Liver (tissue), 9 donors: ENCODE data around the gene HNRNPC. TPM values are rescaled to one million over a fixed set of nuclear protein-coding genes. Genes with fewer than 3 reads are reported as not detected.

Experiments
- DNase-seq: peaks from one replicate; pipeline ENCODE4 v3.0.0-alpha.2; 2017; ENCODE audit warnings: low spot score
- H3K27ac ChIP-seq, 2 donors: one replicate each; pipeline ENCODE4 v1.7.0; 2013; ENCODE audit warnings: inconsistent platforms in 2 of 2, low read length in 2 of 2, control low read depth in 1 of 2, low read depth in 1 of 2, mild to moderate bottlenecking in 1 of 2
- H3K27me3 ChIP-seq, 4 donors: one replicate each; pipeline versions ENCODE4 v1.6.1 to v1.7.0; 2013; ENCODE audit warnings: low read length in 3 of 4, inconsistent platforms in 1 of 4, mild to moderate bottlenecking in 1 of 4, moderate library complexity in 1 of 4; ENCODE audit not compliant: control insufficient read depth in 4 of 4, insufficient read depth in 4 of 4
- H3K36me3 ChIP-seq, 4 donors: one replicate each; pipeline versions ENCODE4 v1.6.1 to v1.7.0; 2013; ENCODE audit warnings: low read length in 3 of 4, mild to moderate bottlenecking in 3 of 4, low read depth in 1 of 4, moderate library complexity in 1 of 4; ENCODE audit not compliant: control insufficient read depth in 4 of 4, insufficient read depth in 3 of 4
- H3K4me1 ChIP-seq, 4 donors: one replicate each; pipeline versions ENCODE4 v1.6.1 to v1.7.0; 2013; ENCODE audit warnings: low read length in 3 of 4, mild to moderate bottlenecking in 3 of 4, moderate library complexity in 1 of 4; ENCODE audit not compliant: control insufficient read depth in 4 of 4, insufficient read depth in 4 of 4
- H3K4me3 ChIP-seq, 3 donors: one replicate each; pipeline versions ENCODE4 v1.6.1 to v1.7.0; 2013; ENCODE audit warnings: low read length in 3 of 3, control low read depth in 1 of 3, low read depth in 1 of 3, mild to moderate bottlenecking in 1 of 3
- H3K9ac ChIP-seq, 2 donors: one replicate each; pipeline ENCODE4 v1.7.0; 2013; ENCODE audit warnings: low read length in 2 of 2, mild to moderate bottlenecking in 2 of 2, moderate library complexity in 2 of 2, control low read depth in 1 of 2, low read depth in 1 of 2
- H3K9me3 ChIP-seq, 4 donors: one replicate each; pipeline versions ENCODE4 v1.6.1 to v1.7.0; 2013; ENCODE audit warnings: low read length in 3 of 4; ENCODE audit not compliant: control insufficient read depth in 4 of 4
- EGR1 ChIP-seq, 2 donors: IDR thresholded peaks; 2 replicates each; pipeline ENCODE4 v1.6.1; 2016 to 2018; ENCODE audit warnings: antibody characterized with exemption in 2 of 2, low read depth in 2 of 2
- FOXA1 ChIP-seq: IDR thresholded peaks from 2 replicates; pipeline ENCODE4 v1.6.1; 2016; ENCODE audit warnings: antibody characterized with exemption
- FOXA2 ChIP-seq: IDR thresholded peaks from 2 replicates; pipeline ENCODE4 v1.6.1; 2016; ENCODE audit warnings: antibody characterized with exemption
- GABPA ChIP-seq, 2 donors: IDR thresholded peaks in 1 of 2; conservative IDR thresholded peaks in 1 of 2; 2 replicates each; pipeline ENCODE4 v1.6.1; 2016; ENCODE audit warnings: antibody characterized with exemption in 2 of 2, mild to moderate bottlenecking in 1 of 2, moderate library complexity in 1 of 2
- HNF4A ChIP-seq, 2 donors: conservative IDR thresholded peaks; 2 replicates each; pipeline ENCODE4 v1.6.1; 2016; ENCODE audit warnings: antibody characterized with exemption in 2 of 2, mild to moderate bottlenecking in 2 of 2
- HNF4G ChIP-seq: IDR thresholded peaks from 2 replicates; pipeline ENCODE4 v1.6.1; 2016; ENCODE audit warnings: antibody characterized with exemption
- JUND ChIP-seq, 2 donors: IDR thresholded peaks; 2 replicates each; pipeline ENCODE4 v1.6.1; 2016; ENCODE audit warnings: antibody characterized with exemption in 2 of 2
- MAX ChIP-seq: IDR thresholded peaks from 2 replicates; pipeline ENCODE4 v1.6.1; 2016; ENCODE audit warnings: antibody characterized with exemption
- NR2F2 ChIP-seq: IDR thresholded peaks from 2 replicates; pipeline ENCODE4 v1.6.1; 2016; ENCODE audit warnings: antibody characterized with exemption
- RAD21 ChIP-seq, 2 donors: IDR thresholded peaks; 2 replicates each; pipeline ENCODE4 v1.6.1; 2016; ENCODE audit warnings: antibody characterized with exemption in 2 of 2, mild to moderate bottlenecking in 2 of 2
- REST ChIP-seq: IDR thresholded peaks from 2 replicates; pipeline ENCODE4 v1.6.1; 2016; ENCODE audit warnings: antibody characterized with exemption, mild to moderate bottlenecking
- RXRA ChIP-seq, 2 donors: IDR thresholded peaks; 2 replicates each; pipeline ENCODE4 v1.6.1; 2017 to 2018; ENCODE audit warnings: antibody characterized with exemption in 2 of 2, mild to moderate bottlenecking in 1 of 2
- SP1 ChIP-seq: IDR thresholded peaks from 2 replicates; pipeline ENCODE4 v1.6.1; 2018; ENCODE audit warnings: antibody characterized with exemption, mild to moderate bottlenecking
- TAF1 ChIP-seq: conservative IDR thresholded peaks from 2 replicates; pipeline ENCODE4 v1.6.1; 2016; ENCODE audit warnings: antibody characterized with exemption, mild to moderate bottlenecking
- YY1 ChIP-seq: IDR thresholded peaks from 2 replicates; pipeline ENCODE4 v1.6.1; 2016; ENCODE audit warnings: antibody characterized with exemption, mild to moderate bottlenecking
- ZBTB33 ChIP-seq: IDR thresholded peaks from 2 replicates; pipeline ENCODE4 v1.6.1; 2016; ENCODE audit warnings: antibody characterized with exemption
- WGBS: extraction: QIAGEN DNeasy Blood & Tissue Kit; methylation state at CpG from one replicate; pipeline ENCODE4 v1.1.7; 2013; 5-methylcytosine and 5-hydroxymethylcytosine counted together
- polyA plus RNA-seq, 2 donors: library from polyadenylated mRNA; stranded (reverse) in 1 of 2; unstranded in 1 of 2; fragments of 200-250 nt in 1 of 2; fragments of >200 nt in 1 of 2; fragmentation: Nextera tagmentation in 1 of 2; extraction: Ambion mirVana in 1 of 2; gene quantifications; one replicate each; pipeline versions ENCODE4 v1.2.1 to v1.2.3, GENCODE V29; 2013 to 2015
- total RNA-seq, 2 donors: library from RNA; depleted of rRNA; stranded (reverse); fragments of >200 nt; gene quantifications; one replicate each; pipeline ENCODE4 v1.2.3, GENCODE V29; 2014
- TF ChIP-seq, protein P1 (sequence below): IDR thresholded peaks from 2 replicates; pipeline ENCODE4 v1.6.1; 2016; ENCODE audit warnings: antibody characterized with exemption
- TF ChIP-seq, protein P2 (sequence below): fragments of 150-350 bp; IDR thresholded peaks from 2 replicates; pipeline ENCODE4 v1.5.1; 2017; ENCODE audit warnings: improper control_type of control experiment, low read depth, low read length; ENCODE audit not compliant: missing input control
- donor health status: healthy.
- donor health status: healthy.
- donor health status: healthy.
- donor health status: healthy.
- donor health status: healthy.

The HNRNPC gene
- total and polyA plus RNA-seq, 4 donors: 119 to 384 (median 270) TPM

DNA sequence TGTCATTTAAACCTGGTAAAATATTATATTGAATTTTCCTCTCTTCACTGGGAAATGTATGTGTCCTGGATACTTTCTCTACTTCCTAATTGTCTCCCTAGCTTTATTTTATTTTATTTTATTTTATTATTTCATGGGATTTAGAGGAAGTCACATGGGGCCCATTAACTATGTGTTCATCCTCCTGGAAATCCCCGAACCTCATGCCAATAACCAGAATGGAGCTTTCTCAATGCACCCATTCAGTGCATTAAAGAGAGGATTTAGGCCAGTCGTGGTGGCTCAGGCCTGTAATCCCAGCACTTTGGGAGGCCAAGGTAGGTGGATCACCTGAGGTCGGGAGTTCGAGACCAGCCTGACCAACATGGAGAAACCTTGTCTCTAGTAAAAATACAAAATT lies 9.4 kb upstream of the HNRNPC start:
- Histone ChIP-seq H3K36me3 (no peaks in the 10 kb centered on the region), H3K4me3 (no peak overlapping the region), H3K4me1 (no peaks in the 10 kb centered on the region), H3K9ac (no peak overlapping the region), H3K27me3 (no peaks in the 10 kb centered on the region), H3K9me3 (no peaks in the 10 kb centered on the region), H3K27ac (no peak overlapping the region)
- no peak for DNase-seq
- WGBS: 86% methylated on average over 4 of the region's 4 CpGs
- no peak for TF ChIP-seq REST
- no peak for TF ChIP-seq GABPA (IDR thresholded peaks at IDR 0.05 in 1 of 2, conservative IDR thresholded peaks at IDR 0.05 in 1 of 2)
- TF ChIP-seq MAX: no peak
- TF ChIP-seq FOXA2: no peak
- TF ChIP-seq, protein P1, sequence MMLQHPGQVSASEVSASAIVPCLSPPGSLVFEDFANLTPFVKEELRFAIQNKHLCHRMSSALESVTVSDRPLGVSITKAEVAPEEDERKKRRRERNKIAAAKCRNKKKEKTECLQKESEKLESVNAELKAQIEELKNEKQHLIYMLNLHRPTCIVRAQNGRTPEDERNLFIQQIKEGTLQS: no peak
- TF ChIP-seq FOXA1: no peak
- no peak for TF ChIP-seq HNF4A (conservative IDR thresholded peaks at IDR 0.05)
- TF ChIP-seq RXRA (IDR thresholded peaks at IDR 0.05): no peak
- TF ChIP-seq YY1: no peak
- TF ChIP-seq HNF4G: no peak
- TF ChIP-seq RAD21 (IDR thresholded peaks at IDR 0.05): no peak
- TF ChIP-seq, protein P2, sequence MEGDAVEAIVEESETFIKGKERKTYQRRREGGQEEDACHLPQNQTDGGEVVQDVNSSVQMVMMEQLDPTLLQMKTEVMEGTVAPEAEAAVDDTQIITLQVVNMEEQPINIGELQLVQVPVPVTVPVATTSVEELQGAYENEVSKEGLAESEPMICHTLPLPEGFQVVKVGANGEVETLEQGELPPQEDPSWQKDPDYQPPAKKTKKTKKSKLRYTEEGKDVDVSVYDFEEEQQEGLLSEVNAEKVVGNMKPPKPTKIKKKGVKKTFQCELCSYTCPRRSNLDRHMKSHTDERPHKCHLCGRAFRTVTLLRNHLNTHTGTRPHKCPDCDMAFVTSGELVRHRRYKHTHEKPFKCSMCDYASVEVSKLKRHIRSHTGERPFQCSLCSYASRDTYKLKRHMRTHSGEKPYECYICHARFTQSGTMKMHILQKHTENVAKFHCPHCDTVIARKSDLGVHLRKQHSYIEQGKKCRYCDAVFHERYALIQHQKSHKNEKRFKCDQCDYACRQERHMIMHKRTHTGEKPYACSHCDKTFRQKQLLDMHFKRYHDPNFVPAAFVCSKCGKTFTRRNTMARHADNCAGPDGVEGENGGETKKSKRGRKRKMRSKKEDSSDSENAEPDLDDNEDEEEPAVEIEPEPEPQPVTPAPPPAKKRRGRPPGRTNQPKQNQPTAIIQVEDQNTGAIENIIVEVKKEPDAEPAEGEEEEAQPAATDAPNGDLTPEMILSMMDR: no peak
- no peak for TF ChIP-seq ZBTB33
- no peak for TF ChIP-seq JUND (IDR thresholded peaks at IDR 0.05)
- TF ChIP-seq TAF1: no peak
- TF ChIP-seq NR2F2: no peak
- TF ChIP-seq EGR1 (IDR thresholded peaks at IDR 0.05; ENCODE audit: low read depth in 2 of 2): no peak
- TF ChIP-seq SP1: no peak
